Mucosa of descending colon (tissue), 3 donors: ENCODE measurements around the gene SLC9A6. TPM values are rescaled to one million over a fixed set of nuclear protein-coding genes. Genes with fewer than 3 reads are reported as not detected.

ENCODE experiments used
- ATAC-seq: fragments of 200-7000 bp; cut with Tn5 transposase; one replicate; pipeline ENCODE4 v1.9.1; 2020; ENCODE audit warnings: mild to moderate bottlenecking, moderate library complexity
- DNase-seq, 3 donors: peaks; one replicate each; pipeline ENCODE4 v3.0.0-alpha.2; 2020
- H3K36me3 ChIP-seq: fragments of 200-600 bp; one replicate; pipeline ENCODE4 v1.8.0; 2021; ENCODE audit warnings: low read depth, mild to moderate bottlenecking
- H3K4me1 ChIP-seq: fragments of 200-600 bp; one replicate; pipeline ENCODE4 v1.8.0; 2021; ENCODE audit warnings: low read depth, mild to moderate bottlenecking
- H3K4me3 ChIP-seq: fragments of 200-600 bp; one replicate; pipeline ENCODE4 v1.8.0; 2021; ENCODE audit warnings: mild to moderate bottlenecking
- H3K9me3 ChIP-seq: fragments of 200-600 bp; one replicate; pipeline ENCODE4 v1.8.0; 2021; ENCODE audit warnings: mild to moderate bottlenecking
- CTCF ChIP-seq: fragments of 200-600 bp; IDR thresholded peaks from one replicate; pipeline ENCODE4 v1.8.0; 2022; ENCODE audit warnings: antibody characterized with exemption, mild to moderate bottlenecking
- intact Hi-C, 2 donors: fragments of 100-400 bp; cut with DNase I in 1 of 2; cut with micrococcal nuclease in 1 of 2; formaldehyde crosslinking; loops; one replicate each; pipeline versions ENCODE4 v1.11.0 to v1.11.1; 2022; cut with DNase I, micrococcal nuclease
- total RNA-seq, 3 donors: library from RNA; stranded (reverse); fragmentation: NEBNext Ultra II Directional in 2 of 3; extraction: Animal tissue kit (Norgen Biotek cat#: 25700) in 2 of 3; gene quantifications; one replicate each; pipeline versions ENCODE4 v1.2.1 to v1.2.4, GENCODE V29; 2021 to 2023
- donor health status: DM: no; HTN: no; CAD: no; lungs with moderate emphysema.
- donor health status: DM: no; HTN: no; CAD: no.
- donor health status: DM: no; HTN: yes; CAD: no.

SLC9A6 gene
- total RNA-seq, 3 donors from 2014 or later = 12.6 to 17.3 (median 13.1) TPM

GRCh38 chrX:135974279-135974856 is 10.9 kb upstream of the SLC9A6 start:
- Histone ChIP-seq H3K4me1 (peaks cover 4% of the 10 kb centered on the region), H3K9me3 (no peaks in the 10 kb centered on the region), H3K4me3 (no peak overlapping the region), H3K36me3 (no peaks in the 10 kb centered on the region)
- ATAC-seq (peak; percentile 78), DNase-seq (peak; percentile 72 to 84 (median 78))
- intact Hi-C loops = no loop called here
- TF ChIP-seq CTCF = no peak

GRCh38 chrX:135975421-135975820 is 9.8 kb upstream of the SLC9A6 start:
- Histone ChIP-seq H3K4me1 (peaks cover 4% of the 10 kb centered on the region), H3K36me3 (no peaks in the 10 kb centered on the region), H3K9me3 (no peaks in the 10 kb centered on the region), H3K4me3 (no peak overlapping the region)
- intact Hi-C loops = no loop called here
- no peak for TF ChIP-seq CTCF
- ATAC-seq (no peak), DNase-seq (no peak)

- intact Hi-C loops = no loop called here
- no peak for TF ChIP-seq CTCF
- no peaks in the 10 kb centered on the region for H3K36me3 ChIP-seq
- no peak overlapping the region for H3K4me3 ChIP-seq
- ATAC-seq (no peak), DNase-seq (no peak)
- no peaks in the 10 kb centered on the region for H3K9me3 ChIP-seq
- peaks cover 1% of the 10 kb centered on the region for H3K4me1 ChIP-seq
Measured at GRCh38 chrX:135977611-135978010, 7.6 kb upstream of the SLC9A6 start.

GRCh38 chrX:135981010-135981409 is 4.2 kb upstream of the SLC9A6 start:
- Histone ChIP-seq H3K4me1 (no peaks in the 10 kb centered on the region), H3K9me3 (no peaks in the 10 kb centered on the region), H3K4me3 (no peak overlapping the region), H3K36me3 (no peaks in the 10 kb centered on the region)
- DNase-seq (no peak), ATAC-seq (no peak)
- TF ChIP-seq CTCF = no peak
- intact Hi-C loops = no loop called here

- intact Hi-C loops = no loop called here
Measured at GRCh38 chrX:135981668-135982067, 3.6 kb upstream of the SLC9A6 start.

More at GRCh38 chrX:135981668-135982067, 3.6 kb upstream of the SLC9A6 start:
- DNase-seq (no peak), ATAC-seq (no peak)
- Histone ChIP-seq H3K4me1 (no peaks in the 10 kb centered on the region), H3K9me3 (no peaks in the 10 kb centered on the region), H3K36me3 (no peaks in the 10 kb centered on the region), H3K4me3 (no peak overlapping the region)
- no peak for TF ChIP-seq CTCF
